Measurements from ENCODE around the gene NCAPH2. TPM values are rescaled to one million over a fixed set of nuclear protein-coding genes. Genes with fewer than 3 reads are reported as not detected.
A peak's percentile ranks its signal among the peaks of the same experiment; 100 is the strongest.

Gene NCAPH2
- total and polyA plus RNA-seq, 2 of the 13 experiments (the other 11 are each of a cell fraction or from before 2014, with no cell fraction given), result 28.1 to 64.4 TPM

- TF ChIP-seq ZGPAT (CRISPR knock-in tag; IDR thresholded peaks at IDR 0.05) (peak; percentile 51; the same call in 1 of the 2 replicates), SPEN (CRISPR knock-in tag; IDR thresholded peaks at IDR 0.05; ENCODE audit: low read depth) (peak; percentile 54; the same call in 1 of the 2 replicates), ZNF317 (CRISPR knock-in tag; IDR thresholded peaks at IDR 0.05) (0 out of 2 replicates have a peak, but pooled peaks have one; percentile 23), ZNF280D (CRISPR knock-in tag; IDR thresholded peaks at IDR 0.05) (0 out of 2 replicates have a peak, but pooled peaks have one; percentile 38), ZFP91 (CRISPR knock-in tag; IDR thresholded peaks at IDR 0.05; ENCODE audit: borderline replicate concordance) (no peak; the same call in 1 of the 2 replicates), IRF9 (CRISPR knock-in tag; IDR thresholded peaks at IDR 0.05; ENCODE audit: borderline replicate concordance) (peak; percentile 48; the same call in 1 of the 2 replicates), GATA4 (IDR thresholded peaks at IDR 0.05; ENCODE audit: borderline replicate concordance, low read depth) (peak; percentile 52; the same call in 1 of the 2 replicates), TP53 (CRISPR knock-in tag; conservative IDR thresholded peaks at IDR 0.05) (no peak), THAP8 (CRISPR knock-in tag; IDR thresholded peaks at IDR 0.05; ENCODE audit: borderline replicate concordance) (no peak), NFYB (CRISPR knock-in tag; IDR thresholded peaks at IDR 0.05) (peak; percentile 76), ZNF484 (CRISPR knock-in tag; IDR thresholded peaks at IDR 0.05; ENCODE audit: borderline replicate concordance, low read depth) (no peak), ZNF276 (CRISPR knock-in tag; IDR thresholded peaks at IDR 0.05; ENCODE audit: low read depth) (no peak), ETV5 (CRISPR knock-in tag; IDR thresholded peaks at IDR 0.05; ENCODE audit: borderline replicate concordance) (0 out of 2 replicates have a peak, but pooled peaks have one; percentile 8)
Measured at GRCh38 chr22:50474710-50475651, 33.0 kb upstream of the NCAPH2 start, which contains the start of gene SBF1 (continued).

Data from HepG2 (cell line).